ENCODE results near the gene PHKG1. TPM values are rescaled to one million over a fixed set of nuclear protein-coding genes. Genes with fewer than 3 reads are reported as not detected.
"Not testable (repeated sequence)": the region's sequence is repeated elsewhere in the genome, so short reads cannot be mapped to it uniquely, and the experiment has no call there.

Gene PHKG1
- total RNA-seq, 1 donor = 1.8 TPM

- H3K27me3 ChIP-seq (ENCODE audit: insufficient read depth, low read length) = no peaks in the 10 kb centered on the region
- no peak overlapping the region for H3K4me2 ChIP-seq (ENCODE audit: insufficient read depth, low read length)
- no peaks in the 10 kb centered on the region for H3K9me3 ChIP-seq (ENCODE audit: low read depth, low read length)
- no peak overlapping the region for H3K27ac ChIP-seq (ENCODE audit: low read depth, low read length)
- H3K36me3 ChIP-seq (ENCODE audit: insufficient read depth, low read length) = peaks cover 50% of the 10 kb centered on the region
- TF ChIP-seq, protein P1, sequence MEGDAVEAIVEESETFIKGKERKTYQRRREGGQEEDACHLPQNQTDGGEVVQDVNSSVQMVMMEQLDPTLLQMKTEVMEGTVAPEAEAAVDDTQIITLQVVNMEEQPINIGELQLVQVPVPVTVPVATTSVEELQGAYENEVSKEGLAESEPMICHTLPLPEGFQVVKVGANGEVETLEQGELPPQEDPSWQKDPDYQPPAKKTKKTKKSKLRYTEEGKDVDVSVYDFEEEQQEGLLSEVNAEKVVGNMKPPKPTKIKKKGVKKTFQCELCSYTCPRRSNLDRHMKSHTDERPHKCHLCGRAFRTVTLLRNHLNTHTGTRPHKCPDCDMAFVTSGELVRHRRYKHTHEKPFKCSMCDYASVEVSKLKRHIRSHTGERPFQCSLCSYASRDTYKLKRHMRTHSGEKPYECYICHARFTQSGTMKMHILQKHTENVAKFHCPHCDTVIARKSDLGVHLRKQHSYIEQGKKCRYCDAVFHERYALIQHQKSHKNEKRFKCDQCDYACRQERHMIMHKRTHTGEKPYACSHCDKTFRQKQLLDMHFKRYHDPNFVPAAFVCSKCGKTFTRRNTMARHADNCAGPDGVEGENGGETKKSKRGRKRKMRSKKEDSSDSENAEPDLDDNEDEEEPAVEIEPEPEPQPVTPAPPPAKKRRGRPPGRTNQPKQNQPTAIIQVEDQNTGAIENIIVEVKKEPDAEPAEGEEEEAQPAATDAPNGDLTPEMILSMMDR (IDR thresholded peaks at IDR 0.05; ENCODE audit: extremely low read depth, low read depth, low read length) = no peak
- no peak overlapping the region for H3K4me3 ChIP-seq (ENCODE audit: insufficient read depth, low read length)
- H4K20me1 ChIP-seq (ENCODE audit: insufficient read depth, low read length) = peaks cover 5% of the 10 kb centered on the region
- DNase-seq (ENCODE audit: insufficient read length, low spot score, missing footprints) = no peak
- H3K79me2 ChIP-seq (ENCODE audit: insufficient read depth, low read length) = peaks cover 16% of the 10 kb centered on the region
- H3K4me1 ChIP-seq (ENCODE audit: insufficient read depth, low read length) = peaks cover 5% of the 10 kb centered on the region
- H2AFZ ChIP-seq (ENCODE audit: low read length) = no peak overlapping the region
Measured at GRCh38 chr7:56099653-56100052, 6.9 kb upstream of the PHKG1 start.

DNA sequence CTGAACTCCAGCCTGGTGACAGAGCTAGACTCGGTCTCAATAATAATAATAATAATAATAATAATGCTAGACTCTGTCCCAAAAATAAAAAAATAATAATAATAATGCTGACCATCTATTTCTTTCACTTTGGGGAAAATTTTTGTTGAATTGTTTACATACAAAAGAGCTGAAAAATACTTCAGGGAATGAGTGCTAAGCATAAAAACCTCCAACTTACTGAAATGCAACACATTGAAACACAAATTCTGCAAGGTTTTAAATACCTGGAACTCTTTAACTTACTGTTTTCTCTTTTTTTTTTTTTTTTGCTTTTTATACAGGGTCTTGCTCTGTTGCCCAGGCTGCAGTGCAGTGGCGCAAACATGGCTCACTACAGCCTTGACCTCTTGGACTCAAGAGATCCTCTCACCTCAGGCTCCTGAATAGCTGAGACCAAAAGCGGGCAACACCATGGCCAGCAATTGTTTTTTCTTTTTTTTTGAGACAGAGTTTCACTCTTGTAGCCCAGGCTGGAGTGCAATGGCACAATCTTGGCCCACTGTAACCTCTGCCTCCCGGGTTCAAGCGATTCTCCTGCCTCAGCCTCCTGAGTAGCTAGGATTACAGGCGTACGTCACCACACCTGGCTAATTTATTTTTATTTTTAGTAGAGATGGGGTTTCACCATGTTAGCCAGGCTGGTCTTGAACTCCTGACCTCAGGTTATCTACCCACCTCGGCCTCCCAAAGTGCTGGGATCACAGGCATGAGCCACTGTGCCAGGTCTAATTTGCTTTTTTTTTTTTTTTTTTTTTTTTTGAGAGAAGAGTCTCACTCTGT is 5.6 kb upstream of the PHKG1 start:
- not testable (repeated sequence) for H3K4me1 ChIP-seq (ENCODE audit: insufficient read depth, low read length); H3K4me3 ChIP-seq (ENCODE audit: insufficient read depth, low read length); H3K27ac ChIP-seq (ENCODE audit: low read depth, low read length); H4K20me1 ChIP-seq (ENCODE audit: insufficient read depth, low read length); H3K9me3 ChIP-seq (ENCODE audit: low read depth, low read length); H3K79me2 ChIP-seq (ENCODE audit: insufficient read depth, low read length); H3K4me2 ChIP-seq (ENCODE audit: insufficient read depth, low read length); H3K27me3 ChIP-seq (ENCODE audit: insufficient read depth, low read length); DNase-seq (ENCODE audit: insufficient read length, low spot score, missing footprints); H2AFZ ChIP-seq (ENCODE audit: low read length)
- H3K36me3 ChIP-seq (ENCODE audit: insufficient read depth, low read length) = peaks cover 40% of the 10 kb centered on the region

- H4K20me1 ChIP-seq (ENCODE audit: insufficient read depth, low read length) = no peaks in the 10 kb centered on the region
- peaks cover 33% of the 10 kb centered on the region for H3K36me3 ChIP-seq (ENCODE audit: insufficient read depth, low read length)
- H3K27ac ChIP-seq (ENCODE audit: low read depth, low read length) = no peak overlapping the region
- H2AFZ ChIP-seq (ENCODE audit: low read length) = no peak overlapping the region
- peaks cover under 1% of the 10 kb centered on the region for H3K79me2 ChIP-seq (ENCODE audit: insufficient read depth, low read length)
- no peaks in the 10 kb centered on the region for H3K27me3 ChIP-seq (ENCODE audit: insufficient read depth, low read length)
- DNase-seq (ENCODE audit: insufficient read length, low spot score, missing footprints) = no peak
- H3K9me3 ChIP-seq (ENCODE audit: low read depth, low read length) = no peaks in the 10 kb centered on the region
- TF ChIP-seq, protein P1 (IDR thresholded peaks at IDR 0.05; ENCODE audit: extremely low read depth, low read depth, low read length) = no peak
- peaks cover 9% of the 10 kb centered on the region for H3K4me1 ChIP-seq (ENCODE audit: insufficient read depth, low read length)
- H3K4me3 ChIP-seq (ENCODE audit: insufficient read depth, low read length) = no peak overlapping the region
- H3K4me2 ChIP-seq (ENCODE audit: insufficient read depth, low read length) = no peak overlapping the region
Measured at GRCh38 chr7:56097700-56098099, 4.9 kb upstream of the PHKG1 start.

- H3K36me3 ChIP-seq (ENCODE audit: insufficient read depth, low read length); H3K27me3 ChIP-seq (ENCODE audit: insufficient read depth, low read length); H3K9me3 ChIP-seq (ENCODE audit: low read depth, low read length); H4K20me1 ChIP-seq (ENCODE audit: insufficient read depth, low read length); H3K4me1 ChIP-seq (ENCODE audit: insufficient read depth, low read length); H2AFZ ChIP-seq (ENCODE audit: low read length); H3K79me2 ChIP-seq (ENCODE audit: insufficient read depth, low read length); DNase-seq (ENCODE audit: insufficient read length, low spot score, missing footprints): not testable (repeated sequence)
- Histone ChIP-seq H3K4me2 (ENCODE audit: insufficient read depth, low read length) (peak overlapping the region; percentile 80), H3K4me3 (ENCODE audit: insufficient read depth, low read length) (peak overlapping the region; percentile 42), H3K27ac (ENCODE audit: low read depth, low read length) (peak overlapping the region; percentile 28)
Measured at GRCh38 chr7:56092388-56092787, 364 bp downstream of the PHKG1 start.

- no peak for DNase-seq (ENCODE audit: insufficient read length, low spot score, missing footprints)
- Histone ChIP-seq H3K4me2 (ENCODE audit: insufficient read depth, low read length) (no peak overlapping the region), H3K4me1 (ENCODE audit: insufficient read depth, low read length) (peaks cover 9% of the 10 kb centered on the region), H3K9me3 (ENCODE audit: low read depth, low read length) (no peaks in the 10 kb centered on the region), H3K27me3 (ENCODE audit: insufficient read depth, low read length) (no peaks in the 10 kb centered on the region), H3K4me3 (ENCODE audit: insufficient read depth, low read length) (no peak overlapping the region), H3K79me2 (ENCODE audit: insufficient read depth, low read length) (no peaks in the 10 kb centered on the region), H2AFZ (ENCODE audit: low read length) (no peak overlapping the region), H3K27ac (ENCODE audit: low read depth, low read length) (no peak overlapping the region), H4K20me1 (ENCODE audit: insufficient read depth, low read length) (no peaks in the 10 kb centered on the region), H3K36me3 (ENCODE audit: insufficient read depth, low read length) (no peaks in the 10 kb centered on the region)
- TF ChIP-seq, protein P1 (IDR thresholded peaks at IDR 0.05; ENCODE audit: extremely low read depth, low read depth, low read length) = no peak
Measured at GRCh38 chr7:56091591-56091990, 1.2 kb downstream of the PHKG1 start.

Data from osteoblast (primary cell).